Activated naive CD4-positive, alpha-beta T cell treated with anti-CD3 and anti-CD28 coated beads, Interleukin-2, amount 10 ng/mL, durations not matched to agents 7 days and 5 days (primary cell): ENCODE results near the gene PGAP1.

Source experiments
- CTCF ChIA-PET: fragments of 350-600 bp; sonication (Branson Sonifier 250); formaldehyde crosslinking; loops from one replicate; lab custom pipeline; 2021; ENCODE audit warnings: antibody characterized with exemption; lab: Charles Lee
- DNase-seq: peaks from one replicate; pipeline ENCODE4 v3.0.0-alpha.2; 2020
- H3K27ac Mint-ChIP-seq: one replicate; pipeline ENCODE4 v1.8.0; 2021; ENCODE audit warnings: mild to moderate bottlenecking, moderate library complexity, mixed read lengths
- H3K27me3 Mint-ChIP-seq: one replicate; pipeline ENCODE4 v1.8.0; 2021; ENCODE audit warnings: mild to moderate bottlenecking, mixed read lengths
- H3K36me3 Mint-ChIP-seq: one replicate; pipeline ENCODE4 v1.8.0; 2021; ENCODE audit warnings: mixed read lengths
- H3K4me1 Mint-ChIP-seq: one replicate; pipeline ENCODE4 v1.8.0; 2021; ENCODE audit warnings: mixed read lengths
- H3K4me3 Mint-ChIP-seq: one replicate; pipeline ENCODE4 v1.8.0; 2021; ENCODE audit warnings: mild to moderate bottlenecking, moderate library complexity, mixed read lengths
- H3K9me3 Mint-ChIP-seq: one replicate; pipeline ENCODE4 v1.8.0; 2021; ENCODE audit warnings: mixed read lengths

PGAP1 gene

GRCh38 chr2:196959281-196959680, 32.8 kb upstream of the PGAP1 start:
- H3K27me3 Mint-ChIP-seq = no peaks in the 10 kb centered on the region
- no peak overlapping the region for H3K4me3 Mint-ChIP-seq
- DNase-seq = no peak
- no peak overlapping the region for H3K27ac Mint-ChIP-seq
- H3K36me3 Mint-ChIP-seq = peaks cover 8% of the 10 kb centered on the region
- H3K4me1 Mint-ChIP-seq = peaks cover 27% of the 10 kb centered on the region
- peaks cover 12% of the 10 kb centered on the region for H3K9me3 Mint-ChIP-seq
- CTCF ChIA-PET = interaction anchor here (0.9 kb wide), 1 partner anchor 349 kb away, joined by 3 read pairs; no protein-coding TSS in a partner anchor

DNA sequence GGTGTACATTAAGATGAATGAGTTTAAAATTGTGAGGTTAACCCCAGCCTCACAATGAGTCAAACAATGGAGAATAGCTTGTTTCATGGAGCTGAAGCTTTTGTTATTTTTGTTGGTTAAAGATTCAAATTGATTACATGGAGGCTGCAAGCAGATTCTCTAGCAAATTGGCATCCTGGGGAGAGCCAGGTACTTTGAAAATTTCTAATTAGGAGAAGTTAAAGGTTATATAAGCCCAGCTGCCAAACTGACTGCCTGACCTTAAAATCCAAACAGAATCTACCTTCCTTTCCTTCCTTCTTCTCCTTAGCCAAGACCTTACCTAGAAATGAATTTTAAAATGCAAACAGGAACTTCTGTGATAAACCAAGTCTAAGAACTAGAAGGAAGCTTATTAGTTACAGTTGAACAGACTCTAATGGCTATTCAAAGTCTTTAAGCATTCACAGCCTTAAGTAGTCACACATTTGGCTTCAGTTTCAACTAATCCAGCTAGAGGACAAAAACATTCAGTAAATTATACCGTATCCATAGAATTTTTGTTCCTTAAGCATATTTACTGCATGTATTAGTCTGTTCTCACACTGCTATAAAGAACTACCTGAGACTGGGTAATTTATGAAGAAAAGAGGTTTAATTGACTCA, 31.5 kb upstream of the PGAP1 start:
- CTCF ChIA-PET = no interaction called here
- Mint-ChIP-seq H3K4me1 (peaks cover 21% of the 10 kb centered on the region), H3K4me3 (no peak overlapping the region), H3K36me3 (peaks cover 6% of the 10 kb centered on the region), H3K27me3 (no peaks in the 10 kb centered on the region), H3K9me3 (peaks cover 8% of the 10 kb centered on the region), H3K27ac (no peak overlapping the region)
- no peak for DNase-seq

GRCh38 chr2:196957442-196957841, 30.9 kb upstream of the PGAP1 start:
- Mint-ChIP-seq H3K36me3 (peaks cover 4% of the 10 kb centered on the region), H3K4me3 (no peak overlapping the region), H3K27me3 (no peaks in the 10 kb centered on the region), H3K9me3 (peaks cover 6% of the 10 kb centered on the region), H3K27ac (no peak overlapping the region), H3K4me1 (peaks cover 16% of the 10 kb centered on the region)
- CTCF ChIA-PET = no interaction called here
- no peak for DNase-seq

DNA sequence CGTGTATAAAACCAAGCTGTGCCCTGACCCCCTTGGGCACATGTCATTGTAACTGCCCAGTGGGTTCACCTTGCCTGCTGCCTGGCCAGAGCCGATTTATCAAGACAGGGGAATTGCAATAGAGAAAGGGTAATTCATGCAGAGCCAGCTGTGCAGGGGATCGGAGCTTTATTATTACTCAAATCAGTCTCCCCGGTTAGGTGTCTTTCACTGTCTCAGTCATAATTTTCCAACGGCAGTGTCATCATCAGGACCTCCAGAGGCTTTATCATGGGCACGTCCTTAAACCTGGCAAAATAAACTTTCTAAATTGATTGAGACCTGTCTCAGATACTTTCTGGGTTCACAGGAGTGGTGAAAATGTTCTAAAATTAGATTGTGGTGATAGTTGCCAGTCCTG, 29.6 kb upstream of the PGAP1 start:
- CTCF ChIA-PET = no interaction called here
- Mint-ChIP-seq H3K4me1 (peaks cover 2% of the 10 kb centered on the region), H3K27ac (no peak overlapping the region), H3K27me3 (no peaks in the 10 kb centered on the region), H3K4me3 (no peak overlapping the region), H3K36me3 (peaks cover 4% of the 10 kb centered on the region), H3K9me3 (peaks cover 6% of the 10 kb centered on the region)
- DNase-seq = no peak

GRCh38 chr2:196955036-196955435, 28.5 kb upstream of the PGAP1 start:
- H3K4me3 Mint-ChIP-seq = no peak overlapping the region
- DNase-seq = no peak
- no peaks in the 10 kb centered on the region for H3K4me1 Mint-ChIP-seq
- peaks cover 4% of the 10 kb centered on the region for H3K36me3 Mint-ChIP-seq
- H3K27me3 Mint-ChIP-seq = no peaks in the 10 kb centered on the region
- CTCF ChIA-PET = interaction anchor here (0.9 kb wide), 1 partner anchor 33 kb away, joined by 3 read pairs; no protein-coding TSS in a partner anchor
- H3K9me3 Mint-ChIP-seq = peaks cover 6% of the 10 kb centered on the region
- H3K27ac Mint-ChIP-seq = no peak overlapping the region

GRCh38 chr2:196954001-196954400, 27.5 kb upstream of the PGAP1 start:
- Mint-ChIP-seq H3K9me3 (peaks cover 3% of the 10 kb centered on the region), H3K27ac (no peak overlapping the region), H3K4me1 (no peaks in the 10 kb centered on the region), H3K4me3 (no peak overlapping the region), H3K36me3 (peaks cover 3% of the 10 kb centered on the region), H3K27me3 (no peaks in the 10 kb centered on the region)
- no peak for DNase-seq
- CTCF ChIA-PET = interaction anchor here (1.0 kb wide), 1 partner anchor 31 kb away, joined by 4 read pairs; no protein-coding TSS in a partner anchor

- Mint-ChIP-seq H3K27ac (no peak overlapping the region), H3K27me3 (no peaks in the 10 kb centered on the region), H3K4me3 (no peak overlapping the region), H3K9me3 (no peaks in the 10 kb centered on the region), H3K4me1 (no peaks in the 10 kb centered on the region), H3K36me3 (peaks cover 1% of the 10 kb centered on the region)
- CTCF ChIA-PET = interaction anchor here (1.0 kb wide), 1 partner anchor 32 kb away, joined by 4 read pairs; no protein-coding TSS in a partner anchor
- DNase-seq = no peak
These were observed 26.4 kb upstream of the PGAP1 start for GRCh38 chr2:196952936-196953335.

GRCh38 chr2:196951973-196952372, 25.5 kb upstream of the PGAP1 start:
- Mint-ChIP-seq H3K36me3 (peaks cover 1% of the 10 kb centered on the region), H3K9me3 (no peaks in the 10 kb centered on the region), H3K27ac (no peak overlapping the region), H3K27me3 (no peaks in the 10 kb centered on the region), H3K4me1 (no peaks in the 10 kb centered on the region), H3K4me3 (no peak overlapping the region)
- CTCF ChIA-PET = no interaction called here
- no peak for DNase-seq

- Mint-ChIP-seq H3K4me1 (peaks cover 2% of the 10 kb centered on the region), H3K9me3 (no peaks in the 10 kb centered on the region), H3K4me3 (no peak overlapping the region), H3K27me3 (peaks cover 5% of the 10 kb centered on the region), H3K36me3 (peaks cover 1% of the 10 kb centered on the region), H3K27ac (no peak overlapping the region)
- CTCF ChIA-PET = no interaction called here
- no peak for DNase-seq
These were observed 22.6 kb upstream of the PGAP1 start for GRCh38 chr2:196949116-196949515.

- CTCF ChIA-PET = interaction anchor here (1.0 kb wide), 1 partner anchor 20 kb away, joined by 3 read pairs; no protein-coding TSS in a partner anchor
- Mint-ChIP-seq H3K4me3 (no peak overlapping the region), H3K9me3 (no peaks in the 10 kb centered on the region), H3K27ac (no peak overlapping the region), H3K27me3 (peaks cover 5% of the 10 kb centered on the region), H3K4me1 (peaks cover 2% of the 10 kb centered on the region), H3K36me3 (no peaks in the 10 kb centered on the region)
- no peak for DNase-seq
These were observed 18.1 kb upstream of the PGAP1 start for GRCh38 chr2:196944570-196944969.

- no peak for DNase-seq
- H3K4me3 Mint-ChIP-seq = no peak overlapping the region
- H3K4me1 Mint-ChIP-seq = peaks cover 2% of the 10 kb centered on the region
- CTCF ChIA-PET = no interaction called here
- no peak overlapping the region for H3K27ac Mint-ChIP-seq
- peaks cover 5% of the 10 kb centered on the region for H3K27me3 Mint-ChIP-seq
- H3K36me3 Mint-ChIP-seq = no peaks in the 10 kb centered on the region
- H3K9me3 Mint-ChIP-seq = no peaks in the 10 kb centered on the region
These were observed 15.0 kb upstream of the PGAP1 start for GRCh38 chr2:196941398-196942078.

GRCh38 chr2:196939371-196939770, 12.9 kb upstream of the PGAP1 start:
- H3K27me3 Mint-ChIP-seq = no peaks in the 10 kb centered on the region
- no peaks in the 10 kb centered on the region for H3K9me3 Mint-ChIP-seq
- DNase-seq = no peak

DNA sequence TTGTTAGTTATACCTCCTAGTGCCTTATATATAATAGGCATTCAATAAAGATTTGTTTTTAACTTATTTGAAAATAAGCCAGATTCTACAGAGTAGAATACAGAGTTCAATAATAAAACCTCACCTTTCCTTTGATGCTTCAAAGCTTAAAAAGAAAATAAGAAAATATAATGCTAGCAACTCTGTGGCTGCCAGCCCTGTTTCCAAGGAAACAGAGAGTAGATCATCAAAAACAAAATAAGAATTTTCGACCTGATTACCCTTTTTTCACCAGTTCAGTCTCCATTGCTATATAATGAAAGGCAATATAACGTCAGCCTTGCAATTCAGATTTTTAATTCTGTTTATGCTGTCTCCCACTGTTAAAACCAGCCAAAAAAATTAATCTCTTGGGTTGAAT, 8.9 kb upstream of the PGAP1 start:
- Mint-ChIP-seq H3K27me3 (no peaks in the 10 kb centered on the region), H3K4me1 (no peaks in the 10 kb centered on the region), H3K27ac (no peak overlapping the region), H3K4me3 (no peak overlapping the region), H3K9me3 (no peaks in the 10 kb centered on the region), H3K36me3 (no peaks in the 10 kb centered on the region)
- no peak for DNase-seq
- CTCF ChIA-PET = interaction anchor here (0.6 kb wide), 1 partner anchor 101 kb away, joined by 3 read pairs; no protein-coding TSS in a partner anchor

More at GRCh38 chr2:196939371-196939770, 12.9 kb upstream of the PGAP1 start:
- H3K27ac Mint-ChIP-seq = no peak overlapping the region
- no peak overlapping the region for H3K4me3 Mint-ChIP-seq
- H3K4me1 Mint-ChIP-seq = no peaks in the 10 kb centered on the region
- no peaks in the 10 kb centered on the region for H3K36me3 Mint-ChIP-seq
- CTCF ChIA-PET = interaction anchor here (0.9 kb wide), 1 partner anchor 30 kb away, joined by 3 read pairs; no protein-coding TSS in a partner anchor

GRCh38 chr2:196934672-196935071, 8.2 kb upstream of the PGAP1 start:
- Mint-ChIP-seq H3K4me3 (no peak overlapping the region), H3K36me3 (no peaks in the 10 kb centered on the region), H3K27ac (no peak overlapping the region), H3K9me3 (no peaks in the 10 kb centered on the region), H3K27me3 (no peaks in the 10 kb centered on the region), H3K4me1 (no peaks in the 10 kb centered on the region)
- CTCF ChIA-PET = no interaction called here
- no peak for DNase-seq

DNA sequence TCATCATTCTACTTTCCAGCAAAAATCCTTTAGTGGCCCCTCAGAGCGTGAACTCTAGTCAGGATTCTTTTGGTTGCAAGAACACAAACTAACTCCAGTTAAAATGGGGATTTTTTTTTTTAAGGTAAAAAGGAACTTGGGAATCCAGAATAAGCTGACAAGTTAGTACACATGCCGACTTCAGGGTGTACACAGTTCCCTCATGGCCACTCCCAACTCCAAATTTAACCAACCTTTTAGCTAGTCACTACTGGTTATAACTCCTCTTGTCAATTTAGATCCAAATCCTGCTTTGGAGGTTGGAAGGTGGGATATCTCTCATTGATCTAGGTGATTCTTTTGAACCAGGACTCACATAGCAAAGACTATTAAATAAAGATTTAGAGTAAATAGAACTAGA, 5.0 kb upstream of the PGAP1 start:
- peaks cover 4% of the 10 kb centered on the region for H3K27me3 Mint-ChIP-seq
- peaks cover 2% of the 10 kb centered on the region for H3K9me3 Mint-ChIP-seq
- peaks cover 19% of the 10 kb centered on the region for H3K4me1 Mint-ChIP-seq
- no peak overlapping the region for H3K4me3 Mint-ChIP-seq
- no peak for DNase-seq
- CTCF ChIA-PET = no interaction called here
- no peak overlapping the region for H3K27ac Mint-ChIP-seq
- H3K36me3 Mint-ChIP-seq = peaks cover 7% of the 10 kb centered on the region
